ENCODE results near the gene ALOX5. TPM values are rescaled to one million over a fixed set of nuclear protein-coding genes. Genes with fewer than 3 reads are reported as not detected.

ALOX5 gene
- total and polyA plus RNA-seq, 10 of the 15 experiments (the other 5 are each of a cell fraction or from before 2014, with no cell fraction given) = 0.43 to 102 (median 34.2) TPM

DNA sequence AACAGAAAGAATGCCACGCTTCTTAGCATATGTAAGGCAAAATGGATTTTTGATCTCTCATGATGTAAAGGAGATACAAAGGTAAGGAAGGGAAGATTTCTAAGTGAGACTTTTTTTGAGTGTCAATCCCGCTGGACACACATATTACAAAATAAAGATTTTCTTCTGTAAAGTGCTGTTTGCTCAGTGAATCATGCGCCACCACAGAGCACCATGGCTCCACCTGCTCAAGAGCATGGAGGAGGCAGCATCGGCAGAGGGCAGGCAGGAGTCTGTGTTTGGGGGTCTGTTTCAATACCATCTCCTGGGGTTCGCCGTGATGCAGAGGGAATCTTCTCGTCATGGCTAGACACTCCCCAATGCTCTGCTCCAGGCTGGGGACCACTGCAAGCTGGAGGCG lies 83.5 kb downstream of the ALOX5 start (continued):
- TF ChIP-seq, protein P1, sequence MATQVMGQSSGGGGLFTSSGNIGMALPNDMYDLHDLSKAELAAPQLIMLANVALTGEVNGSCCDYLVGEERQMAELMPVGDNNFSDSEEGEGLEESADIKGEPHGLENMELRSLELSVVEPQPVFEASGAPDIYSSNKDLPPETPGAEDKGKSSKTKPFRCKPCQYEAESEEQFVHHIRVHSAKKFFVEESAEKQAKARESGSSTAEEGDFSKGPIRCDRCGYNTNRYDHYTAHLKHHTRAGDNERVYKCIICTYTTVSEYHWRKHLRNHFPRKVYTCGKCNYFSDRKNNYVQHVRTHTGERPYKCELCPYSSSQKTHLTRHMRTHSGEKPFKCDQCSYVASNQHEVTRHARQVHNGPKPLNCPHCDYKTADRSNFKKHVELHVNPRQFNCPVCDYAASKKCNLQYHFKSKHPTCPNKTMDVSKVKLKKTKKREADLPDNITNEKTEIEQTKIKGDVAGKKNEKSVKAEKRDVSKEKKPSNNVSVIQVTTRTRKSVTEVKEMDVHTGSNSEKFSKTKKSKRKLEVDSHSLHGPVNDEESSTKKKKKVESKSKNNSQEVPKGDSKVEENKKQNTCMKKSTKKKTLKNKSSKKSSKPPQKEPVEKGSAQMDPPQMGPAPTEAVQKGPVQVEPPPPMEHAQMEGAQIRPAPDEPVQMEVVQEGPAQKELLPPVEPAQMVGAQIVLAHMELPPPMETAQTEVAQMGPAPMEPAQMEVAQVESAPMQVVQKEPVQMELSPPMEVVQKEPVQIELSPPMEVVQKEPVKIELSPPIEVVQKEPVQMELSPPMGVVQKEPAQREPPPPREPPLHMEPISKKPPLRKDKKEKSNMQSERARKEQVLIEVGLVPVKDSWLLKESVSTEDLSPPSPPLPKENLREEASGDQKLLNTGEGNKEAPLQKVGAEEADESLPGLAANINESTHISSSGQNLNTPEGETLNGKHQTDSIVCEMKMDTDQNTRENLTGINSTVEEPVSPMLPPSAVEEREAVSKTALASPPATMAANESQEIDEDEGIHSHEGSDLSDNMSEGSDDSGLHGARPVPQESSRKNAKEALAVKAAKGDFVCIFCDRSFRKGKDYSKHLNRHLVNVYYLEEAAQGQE (IDR thresholded peaks at IDR 0.05; ENCODE audit: low read depth, low read length) = no peak
- no peak for TF ChIP-seq PAX8 (IDR thresholded peaks at IDR 0.05)
- TF ChIP-seq RELA (IDR thresholded peaks at IDR 0.05; ENCODE audit: borderline replicate concordance, partially characterized antibody) = no peak
- TF ChIP-seq, protein P2, sequence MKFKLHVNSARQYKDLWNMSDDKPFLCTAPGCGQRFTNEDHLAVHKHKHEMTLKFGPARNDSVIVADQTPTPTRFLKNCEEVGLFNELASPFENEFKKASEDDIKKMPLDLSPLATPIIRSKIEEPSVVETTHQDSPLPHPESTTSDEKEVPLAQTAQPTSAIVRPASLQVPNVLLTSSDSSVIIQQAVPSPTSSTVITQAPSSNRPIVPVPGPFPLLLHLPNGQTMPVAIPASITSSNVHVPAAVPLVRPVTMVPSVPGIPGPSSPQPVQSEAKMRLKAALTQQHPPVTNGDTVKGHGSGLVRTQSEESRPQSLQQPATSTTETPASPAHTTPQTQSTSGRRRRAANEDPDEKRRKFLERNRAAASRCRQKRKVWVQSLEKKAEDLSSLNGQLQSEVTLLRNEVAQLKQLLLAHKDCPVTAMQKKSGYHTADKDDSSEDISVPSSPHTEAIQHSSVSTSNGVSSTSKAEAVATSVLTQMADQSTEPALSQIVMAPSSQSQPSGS (IDR thresholded peaks at IDR 0.05; ENCODE audit: low read length) = no peak
- TF ChIP-seq, protein P3, sequence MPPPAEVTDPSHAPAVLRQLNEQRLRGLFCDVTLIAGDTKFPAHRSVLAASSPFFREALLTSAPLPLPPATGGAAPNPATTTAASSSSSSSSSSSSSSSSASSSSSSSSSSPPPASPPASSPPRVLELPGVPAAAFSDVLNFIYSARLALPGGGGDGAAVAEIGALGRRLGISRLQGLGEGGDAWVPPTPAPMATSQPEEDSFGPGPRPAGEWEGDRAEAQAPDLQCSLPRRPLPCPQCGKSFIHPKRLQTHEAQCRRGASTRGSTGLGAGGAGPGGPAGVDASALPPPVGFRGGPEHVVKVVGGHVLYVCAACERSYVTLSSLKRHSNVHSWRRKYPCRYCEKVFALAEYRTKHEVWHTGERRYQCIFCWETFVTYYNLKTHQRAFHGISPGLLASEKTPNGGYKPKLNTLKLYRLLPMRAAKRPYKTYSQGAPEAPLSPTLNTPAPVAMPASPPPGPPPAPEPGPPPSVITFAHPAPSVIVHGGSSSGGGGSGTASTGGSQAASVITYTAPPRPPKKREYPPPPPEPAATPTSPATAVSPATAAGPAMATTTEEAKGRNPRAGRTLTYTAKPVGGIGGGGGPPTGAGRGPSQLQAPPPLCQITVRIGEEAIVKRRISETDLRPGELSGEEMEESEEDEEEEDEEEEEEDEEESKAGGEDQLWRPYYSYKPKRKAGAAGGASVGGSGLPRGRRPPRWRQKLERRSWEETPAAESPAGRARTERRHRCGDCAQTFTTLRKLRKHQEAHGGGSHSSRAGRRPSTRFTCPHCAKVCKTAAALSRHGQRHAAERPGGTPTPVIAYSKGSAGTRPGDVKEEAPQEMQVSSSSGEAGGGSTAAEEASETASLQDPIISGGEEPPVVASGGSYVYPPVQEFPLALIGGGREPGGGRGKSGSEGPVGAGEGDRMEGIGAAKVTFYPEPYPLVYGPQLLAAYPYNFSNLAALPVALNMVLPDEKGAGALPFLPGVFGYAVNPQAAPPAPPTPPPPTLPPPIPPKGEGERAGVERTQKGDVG (CRISPR knock-in tag; IDR thresholded peaks at IDR 0.05) = no peak
- TF ChIP-seq, protein P4, sequence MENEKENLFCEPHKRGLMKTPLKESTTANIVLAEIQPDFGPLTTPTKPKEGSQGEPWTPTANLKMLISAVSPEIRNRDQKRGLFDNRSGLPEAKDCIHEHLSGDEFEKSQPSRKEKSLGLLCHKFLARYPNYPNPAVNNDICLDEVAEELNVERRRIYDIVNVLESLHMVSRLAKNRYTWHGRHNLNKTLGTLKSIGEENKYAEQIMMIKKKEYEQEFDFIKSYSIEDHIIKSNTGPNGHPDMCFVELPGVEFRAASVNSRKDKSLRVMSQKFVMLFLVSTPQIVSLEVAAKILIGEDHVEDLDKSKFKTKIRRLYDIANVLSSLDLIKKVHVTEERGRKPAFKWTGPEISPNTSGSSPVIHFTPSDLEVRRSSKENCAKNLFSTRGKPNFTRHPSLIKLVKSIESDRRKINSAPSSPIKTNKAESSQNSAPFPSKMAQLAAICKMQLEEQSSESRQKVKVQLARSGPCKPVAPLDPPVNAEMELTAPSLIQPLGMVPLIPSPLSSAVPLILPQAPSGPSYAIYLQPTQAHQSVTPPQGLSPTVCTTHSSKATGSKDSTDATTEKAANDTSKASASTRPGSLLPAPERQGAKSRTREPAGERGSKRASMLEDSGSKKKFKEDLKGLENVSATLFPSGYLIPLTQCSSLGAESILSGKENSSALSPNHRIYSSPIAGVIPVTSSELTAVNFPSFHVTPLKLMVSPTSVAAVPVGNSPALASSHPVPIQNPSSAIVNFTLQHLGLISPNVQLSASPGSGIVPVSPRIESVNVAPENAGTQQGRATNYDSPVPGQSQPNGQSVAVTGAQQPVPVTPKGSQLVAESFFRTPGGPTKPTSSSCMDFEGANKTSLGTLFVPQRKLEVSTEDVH (IDR thresholded peaks at IDR 0.05; ENCODE audit: low read depth, partially characterized antibody) = no peak
- TF ChIP-seq SRF (IDR thresholded peaks at IDR 0.05; ENCODE audit: low read depth in 2 of 2, low read length in 2 of 2) = no peak
- TF ChIP-seq EP300 (IDR thresholded peaks at IDR 0.05; ENCODE audit: borderline replicate concordance in 1 of 2, control insufficient read depth in 1 of 2, low read depth in 2 of 2, low read length in 2 of 2) = no peak
- no peak for TF ChIP-seq SUZ12 (IDR thresholded peaks at IDR 0.05; ENCODE audit: unreplicated experiment)
